Glutamatergic neuron (in vitro differentiated cells): ENCODE measurements around the gene SIK2. TPM values are rescaled to one million over a fixed set of nuclear protein-coding genes. Genes with fewer than 3 reads are reported as not detected.

ENCODE experiments used
- DNase-seq: peaks from one replicate; pipeline ENCODE4 v3.0.0; 2022
- H3K27ac Mint-ChIP-seq: one replicate; pipeline ENCODE4 v1.8.0; 2020; ENCODE audit warnings: mild to moderate bottlenecking, mixed read lengths, inconsistent platforms; ENCODE audit not compliant: unreplicated experiment
- H3K27me3 Mint-ChIP-seq: one replicate; pipeline ENCODE4 v1.8.0; 2020; ENCODE audit warnings: mild to moderate bottlenecking, moderate library complexity, mixed read lengths, inconsistent platforms; ENCODE audit not compliant: unreplicated experiment
- H3K36me3 Mint-ChIP-seq: one replicate; pipeline ENCODE4 v1.8.0; 2020; ENCODE audit warnings: mild to moderate bottlenecking, mixed read lengths, inconsistent platforms; ENCODE audit not compliant: unreplicated experiment
- H3K4me1 Mint-ChIP-seq: one replicate; pipeline ENCODE4 v1.8.0; 2020; ENCODE audit warnings: mild to moderate bottlenecking, low read depth, mixed read lengths, inconsistent platforms; ENCODE audit not compliant: unreplicated experiment
- H3K4me3 Mint-ChIP-seq: one replicate; pipeline ENCODE4 v1.8.0; 2020; ENCODE audit warnings: mild to moderate bottlenecking, mixed read lengths, inconsistent platforms; ENCODE audit not compliant: unreplicated experiment
- H3K9me3 Mint-ChIP-seq: one replicate; pipeline ENCODE4 v1.8.0; 2020; ENCODE audit warnings: mild to moderate bottlenecking, moderate library complexity, mixed read lengths, inconsistent platforms; ENCODE audit not compliant: unreplicated experiment
- total RNA-seq: library from RNA; stranded (reverse); fragmentation: NEBNext Ultra II Directional; extraction: Animal tissue kit (Norgen Biotek cat#: 25700); gene quantifications from one replicate; pipeline ENCODE4 v1.2.1, GENCODE V29; 2021; ENCODE audit not compliant: unreplicated experiment
- TF ChIP-seq, protein P1 (sequence below): fragments of 200-600 bp; sonication (generic); IDR thresholded peaks from one replicate; pipeline ENCODE4 v1.5.0; 2021; ENCODE audit not compliant: partially characterized antibody, unreplicated experiment

SIK2 gene
- total RNA-seq, 1 donor from 2014 or later: 10.1 TPM

GRCh38 chr11:111565114-111565720 lies 37.0 kb upstream of the SIK2 start:
- H3K9me3 Mint-ChIP-seq: peaks cover 5% of the 10 kb centered on the region
- H3K36me3 Mint-ChIP-seq: no peaks in the 10 kb centered on the region
- peaks cover 1% of the 10 kb centered on the region for H3K27me3 Mint-ChIP-seq
- H3K4me3 Mint-ChIP-seq: no peak overlapping the region
- H3K4me1 Mint-ChIP-seq: peaks cover 4% of the 10 kb centered on the region
- TF ChIP-seq, protein P1, sequence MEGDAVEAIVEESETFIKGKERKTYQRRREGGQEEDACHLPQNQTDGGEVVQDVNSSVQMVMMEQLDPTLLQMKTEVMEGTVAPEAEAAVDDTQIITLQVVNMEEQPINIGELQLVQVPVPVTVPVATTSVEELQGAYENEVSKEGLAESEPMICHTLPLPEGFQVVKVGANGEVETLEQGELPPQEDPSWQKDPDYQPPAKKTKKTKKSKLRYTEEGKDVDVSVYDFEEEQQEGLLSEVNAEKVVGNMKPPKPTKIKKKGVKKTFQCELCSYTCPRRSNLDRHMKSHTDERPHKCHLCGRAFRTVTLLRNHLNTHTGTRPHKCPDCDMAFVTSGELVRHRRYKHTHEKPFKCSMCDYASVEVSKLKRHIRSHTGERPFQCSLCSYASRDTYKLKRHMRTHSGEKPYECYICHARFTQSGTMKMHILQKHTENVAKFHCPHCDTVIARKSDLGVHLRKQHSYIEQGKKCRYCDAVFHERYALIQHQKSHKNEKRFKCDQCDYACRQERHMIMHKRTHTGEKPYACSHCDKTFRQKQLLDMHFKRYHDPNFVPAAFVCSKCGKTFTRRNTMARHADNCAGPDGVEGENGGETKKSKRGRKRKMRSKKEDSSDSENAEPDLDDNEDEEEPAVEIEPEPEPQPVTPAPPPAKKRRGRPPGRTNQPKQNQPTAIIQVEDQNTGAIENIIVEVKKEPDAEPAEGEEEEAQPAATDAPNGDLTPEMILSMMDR: peak; percentile 91
- no peak overlapping the region for H3K27ac Mint-ChIP-seq
- peak; percentile 61 for DNase-seq

DNA sequence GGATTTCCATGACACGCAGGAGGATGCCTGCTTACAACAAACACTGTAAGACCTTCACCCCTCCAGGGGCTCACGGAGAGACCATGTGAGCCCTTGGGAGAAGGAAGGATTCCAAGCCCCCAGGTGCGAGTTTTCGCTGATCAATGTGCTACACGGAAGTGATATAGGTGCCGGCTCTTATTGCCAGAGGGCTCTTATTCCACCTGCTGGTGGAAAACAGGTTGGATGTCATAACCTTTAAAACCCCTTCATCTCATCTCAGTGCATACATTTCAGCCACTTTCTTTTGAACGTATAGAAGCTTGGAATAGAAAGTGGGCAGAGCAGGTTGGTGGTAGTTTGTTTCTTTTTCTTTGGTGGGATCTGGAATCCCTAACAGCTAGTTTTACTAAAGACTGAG lies 35.9 kb upstream of the SIK2 start:
- Mint-ChIP-seq H3K4me3 (no peak overlapping the region), H3K27ac (no peak overlapping the region), H3K4me1 (peaks cover 9% of the 10 kb centered on the region), H3K36me3 (no peaks in the 10 kb centered on the region), H3K27me3 (peaks cover 1% of the 10 kb centered on the region), H3K9me3 (peaks cover 5% of the 10 kb centered on the region)
- no peak for DNase-seq
- TF ChIP-seq, protein P1: no peak

- DNase-seq: no peak
- TF ChIP-seq, protein P1: no peak
- H3K4me3 Mint-ChIP-seq: no peak overlapping the region
- H3K27me3 Mint-ChIP-seq: peaks cover 1% of the 10 kb centered on the region
- H3K4me1 Mint-ChIP-seq: peaks cover 9% of the 10 kb centered on the region
- H3K9me3 Mint-ChIP-seq: peaks cover 2% of the 10 kb centered on the region
- no peak overlapping the region for H3K27ac Mint-ChIP-seq
- no peaks in the 10 kb centered on the region for H3K36me3 Mint-ChIP-seq
Measured at GRCh38 chr11:111569476-111569875, 32.8 kb upstream of the SIK2 start.

- H3K36me3 Mint-ChIP-seq: no peaks in the 10 kb centered on the region
- no peak overlapping the region for H3K4me3 Mint-ChIP-seq
- H3K4me1 Mint-ChIP-seq: peaks cover 9% of the 10 kb centered on the region
- DNase-seq: no peak
- no peaks in the 10 kb centered on the region for H3K9me3 Mint-ChIP-seq
- peaks cover 1% of the 10 kb centered on the region for H3K27me3 Mint-ChIP-seq
- TF ChIP-seq, protein P1: no peak
- H3K27ac Mint-ChIP-seq: no peak overlapping the region
Measured at GRCh38 chr11:111570796-111571195, 31.5 kb upstream of the SIK2 start.

GRCh38 chr11:111571829-111572501 lies 30.3 kb upstream of the SIK2 start:
- TF ChIP-seq, protein P1: no peak
- Mint-ChIP-seq H3K27ac (no peak overlapping the region), H3K36me3 (no peaks in the 10 kb centered on the region), H3K4me1 (peaks cover 9% of the 10 kb centered on the region), H3K27me3 (no peaks in the 10 kb centered on the region), H3K9me3 (no peaks in the 10 kb centered on the region), H3K4me3 (no peak overlapping the region)
- DNase-seq: no peak
